Mesenchymal stem cell (in vitro differentiated cells and primary cell): ENCODE measurements around the gene ALOX15.

Experiments
- DNase-seq: peaks from one replicate; pipeline ENCODE4 v3.0.0-alpha.2; 2013
- H2AFZ ChIP-seq: one replicate; pipeline ENCODE4 v1.6.1; 2013; ENCODE audit warnings: low read depth, mild to moderate bottlenecking, control low read depth, inconsistent platforms, low read length, moderate library complexity
- H2AK5ac ChIP-seq: 2 replicates; pipeline ENCODE4 v1.6.1; 2013; ENCODE audit warnings: low read length, moderate library complexity, mild to moderate bottlenecking, inconsistent platforms; ENCODE audit not compliant: severe bottlenecking
- H2BK120ac ChIP-seq: one replicate; pipeline ENCODE4 v1.6.1; 2013; ENCODE audit warnings: low read depth, mild to moderate bottlenecking, inconsistent platforms, low read length, moderate library complexity
- H2BK12ac ChIP-seq, 2 experiments: one replicate each; pipeline ENCODE4 v1.6.1; 2013; ENCODE audit warnings: inconsistent platforms in 2 of 2, low read length in 2 of 2, mild to moderate bottlenecking in 2 of 2, moderate library complexity in 2 of 2, control low read depth in 1 of 2
- H2BK15ac ChIP-seq: one replicate; pipeline ENCODE4 v1.6.1; 2013; ENCODE audit warnings: mild to moderate bottlenecking, low read depth, inconsistent platforms; ENCODE audit not compliant: poor library complexity, severe bottlenecking
- H2BK5ac ChIP-seq: 2 replicates; pipeline ENCODE4 v1.6.1; 2013; ENCODE audit warnings: low read depth, mild to moderate bottlenecking, low read length, control low read depth, inconsistent platforms; ENCODE audit not compliant: poor library complexity, severe bottlenecking
- H3K14ac ChIP-seq, 2 experiments: one replicate each; pipeline ENCODE4 v1.6.1; 2013; ENCODE audit warnings: inconsistent platforms in 2 of 2, low read length in 2 of 2, control low read depth in 1 of 2, mild to moderate bottlenecking in 1 of 2, moderate library complexity in 1 of 2
- H3K18ac ChIP-seq, 2 experiments: one replicate each; pipeline ENCODE4 v1.6.1; 2013; ENCODE audit warnings: inconsistent platforms in 2 of 2, low read length in 2 of 2, control low read depth in 1 of 2, low read depth in 1 of 2, mild to moderate bottlenecking in 1 of 2
- H3K23ac ChIP-seq, 2 experiments: one replicate each; pipeline ENCODE4 v1.6.1; 2013; ENCODE audit warnings: inconsistent platforms in 2 of 2, low read length in 2 of 2, mild to moderate bottlenecking in 2 of 2, moderate library complexity in 2 of 2, control low read depth in 1 of 2
- H3K27ac ChIP-seq: 2 replicates; pipeline ENCODE4 v1.5.1; 2013; ENCODE audit warnings: mild to moderate bottlenecking, moderate library complexity, low read length, control low read depth, inconsistent platforms; ENCODE audit not compliant: poor library complexity, severe bottlenecking
- H3K27me3 ChIP-seq, 2 experiments: 2 replicates each; pipeline versions ENCODE4 v1.6.1 to v1.7.0; 2013; ENCODE audit warnings: low read length in 2 of 2, mild to moderate bottlenecking in 2 of 2, moderate library complexity in 2 of 2, control low read depth in 1 of 2, inconsistent platforms in 1 of 2; ENCODE audit not compliant: control insufficient read depth in 1 of 2, insufficient read depth in 1 of 2
- H3K36me3 ChIP-seq, 2 experiments: 2 replicates each; pipeline versions ENCODE4 v1.6.1 to v1.7.0; 2013; ENCODE audit warnings: low read length in 2 of 2, control low read depth in 1 of 2, inconsistent platforms in 1 of 2, low read depth in 1 of 2, mild to moderate bottlenecking in 1 of 2; ENCODE audit not compliant: insufficient read depth in 2 of 2, control insufficient read depth in 1 of 2
- H3K4ac ChIP-seq, 2 experiments: one replicate each; pipeline ENCODE4 v1.6.1; 2013; ENCODE audit warnings: inconsistent platforms in 2 of 2, low read length in 2 of 2, mild to moderate bottlenecking in 2 of 2, moderate library complexity in 2 of 2, control low read depth in 1 of 2, low read depth in 1 of 2
- H3K4me1 ChIP-seq: 2 replicates; pipeline ENCODE4 v1.6.1; 2013; ENCODE audit warnings: low read depth, low read length, control low read depth; ENCODE audit not compliant: control insufficient read depth, insufficient read depth
- H3K4me2 ChIP-seq: 2 replicates; pipeline ENCODE4 v1.6.1; 2013; ENCODE audit warnings: low read length, mild to moderate bottlenecking, inconsistent platforms; ENCODE audit not compliant: poor library complexity, severe bottlenecking
- H3K4me3 ChIP-seq, 2 experiments: 2 replicates each; pipeline versions ENCODE4 v1.5.1 to v1.7.0; 2013; ENCODE audit warnings: low read length in 2 of 2, mild to moderate bottlenecking in 2 of 2, control low read depth in 1 of 2, low read depth in 1 of 2; ENCODE audit not compliant: insufficient read depth in 1 of 2
- H3K79me1 ChIP-seq: replicated peaks from 2 replicates; pipeline ENCODE4 v1.6.1; 2013; ENCODE audit warnings: mild to moderate bottlenecking, control low read depth, low read length, inconsistent platforms; ENCODE audit not compliant: poor library complexity, severe bottlenecking
- H3K9ac ChIP-seq: 2 replicates; pipeline ENCODE4 v1.7.0; 2013; ENCODE audit warnings: mild to moderate bottlenecking, low read length, moderate library complexity
- H3K9me3 ChIP-seq: 2 replicates; pipeline ENCODE4 v1.7.0; 2013; ENCODE audit warnings: mild to moderate bottlenecking, low read length; ENCODE audit not compliant: control insufficient read depth
- H4K8ac ChIP-seq: one replicate; pipeline ENCODE4 v1.6.1; 2013; ENCODE audit warnings: inconsistent platforms, mild to moderate bottlenecking, low read length, moderate library complexity
- H4K91ac ChIP-seq: one replicate; pipeline ENCODE4 v1.6.1; 2013; ENCODE audit warnings: mild to moderate bottlenecking, low read length, inconsistent platforms
- WGBS: methylation state at CpG from one replicate; pipeline ENCODE4 v1.1.7; 2013; ENCODE audit warnings: mixed read lengths; 5-methylcytosine and 5-hydroxymethylcytosine counted together

The ALOX15 gene

DNA sequence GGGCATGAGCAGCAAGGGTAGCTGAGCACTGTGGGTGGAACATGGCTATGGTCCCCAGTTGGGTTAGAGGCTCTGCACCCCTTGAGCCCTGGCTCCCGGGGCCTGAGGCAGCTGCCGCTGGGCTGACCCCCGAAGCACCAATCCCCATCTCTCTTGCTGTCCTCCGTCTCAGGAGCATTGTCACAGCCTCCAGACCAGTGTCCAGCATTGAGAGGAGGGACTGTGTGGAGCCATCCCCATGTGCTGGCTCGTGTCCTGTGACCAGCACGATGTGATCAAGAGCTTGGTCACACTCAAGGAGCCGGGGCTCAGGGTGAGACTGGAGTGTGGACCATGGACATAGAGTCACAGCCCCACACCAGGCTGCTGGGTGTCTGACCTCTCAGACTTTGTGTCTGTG lies 54.3 kb downstream of the ALOX15 start:
- DNase-seq: no peak
- H3K14ac ChIP-seq: peak overlapping the region in 1 of 2 experiments; percentile 2
- H3K23ac ChIP-seq: no peak overlapping the region
- no peak overlapping the region for H3K18ac ChIP-seq
- peak overlapping the region in 1 of 2 experiments; percentile 64 for H2BK12ac ChIP-seq
- H3K27ac ChIP-seq: no peak overlapping the region
- no peak overlapping the region for H3K4ac ChIP-seq
- no peak overlapping the region for H2BK15ac ChIP-seq
- no peak overlapping the region for H4K8ac ChIP-seq
- H3K9me3 ChIP-seq: no peaks in the 10 kb centered on the region
- no peaks in the 10 kb centered on the region for H3K36me3 ChIP-seq
- no peak overlapping the region for H2BK5ac ChIP-seq
- no peak overlapping the region for H3K4me3 ChIP-seq
- no peak overlapping the region for H2AFZ ChIP-seq
- no peak overlapping the region for H2AK5ac ChIP-seq
- no peaks in the 10 kb centered on the region for H3K79me1 ChIP-seq
- no peak overlapping the region for H4K91ac ChIP-seq
- no peak overlapping the region for H2BK120ac ChIP-seq
- no peak overlapping the region for H3K4me2 ChIP-seq
- H3K4me1 ChIP-seq: peaks cover 36% of the 10 kb centered on the region
- H3K9ac ChIP-seq: no peak overlapping the region
- 84% methylated on average over 7 of the region's 7 CpGs for WGBS
- peaks cover 66 to 84% of the 10 kb centered on the region in 2 experiments for H3K27me3 ChIP-seq

DNA sequence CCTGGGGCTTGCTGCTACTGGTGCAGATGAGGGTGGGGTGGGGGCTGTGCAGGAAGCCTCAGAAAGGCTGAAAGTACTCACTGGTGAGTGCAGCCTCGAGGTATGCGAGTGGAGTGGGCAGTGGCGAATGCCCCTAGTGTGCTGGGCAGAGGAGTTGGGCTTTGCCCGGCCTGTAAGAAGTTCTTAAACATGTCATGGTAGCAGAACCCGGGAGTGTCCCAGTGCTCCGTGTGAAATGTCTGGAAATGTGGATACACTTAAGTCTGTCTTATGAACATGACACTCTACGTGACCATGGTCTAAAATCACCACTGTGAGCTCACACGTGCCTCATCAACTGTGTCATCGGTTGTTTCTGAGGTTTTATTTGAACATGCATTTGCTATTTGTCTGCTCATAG lies 55.4 kb downstream of the ALOX15 start:
- Histone ChIP-seq H3K79me1 (no peaks in the 10 kb centered on the region), H2AK5ac (no peak overlapping the region), H3K18ac (no peak overlapping the region), H2AFZ (no peak overlapping the region), H3K4me1 (peaks cover 33% of the 10 kb centered on the region), H2BK12ac (no peak overlapping the region), H4K8ac (no peak overlapping the region), H2BK15ac (no peak overlapping the region), H3K9me3 (no peaks in the 10 kb centered on the region), H3K23ac (peak overlapping the region in 1 of 2 experiments; percentile 27), H3K4ac (no peak overlapping the region), H3K4me3 (no peak overlapping the region), H3K9ac (no peak overlapping the region), H3K27ac (no peak overlapping the region), H2BK120ac (no peak overlapping the region), H3K27me3 (peaks cover 66 to 86% of the 10 kb centered on the region in 2 experiments), H3K4me2 (no peak overlapping the region), H3K36me3 (no peaks in the 10 kb centered on the region), H2BK5ac (no peak overlapping the region), H4K91ac (no peak overlapping the region), H3K14ac (no peak overlapping the region)
- no peak for DNase-seq
- 83% methylated on average over 9 of the region's 9 CpGs for WGBS

DNA sequence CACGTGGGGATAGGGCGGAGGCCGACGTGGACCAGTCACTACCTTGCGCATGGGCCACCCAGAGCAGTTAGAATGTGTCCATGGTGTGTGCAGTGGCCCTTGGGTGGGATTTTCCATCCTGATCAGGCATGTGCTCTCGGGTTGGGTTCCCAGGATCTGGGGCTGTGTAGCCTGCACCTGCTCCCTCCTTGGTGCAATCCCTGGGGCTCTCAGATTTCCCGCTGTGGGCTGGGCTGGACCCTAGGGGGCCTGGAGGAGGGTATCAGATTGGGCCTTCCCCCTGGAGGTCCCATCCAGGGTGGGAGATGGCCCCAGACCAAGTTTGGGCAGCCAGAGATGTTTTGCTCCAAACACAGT lies 55.9 kb downstream of the ALOX15 start:
- 85% methylated on average over 7 of the region's 7 CpGs for WGBS
- no peak overlapping the region for H2BK12ac ChIP-seq
- peaks cover 33% of the 10 kb centered on the region for H3K4me1 ChIP-seq
- no peak overlapping the region for H2AK5ac ChIP-seq
- no peak overlapping the region for H2AFZ ChIP-seq
- H3K9ac ChIP-seq: no peak overlapping the region
- H2BK15ac ChIP-seq: no peak overlapping the region
- H4K91ac ChIP-seq: no peak overlapping the region
- H3K27me3 ChIP-seq: peaks cover 64 to 84% of the 10 kb centered on the region in 2 experiments
- H3K9me3 ChIP-seq: no peaks in the 10 kb centered on the region
- no peak for DNase-seq
- no peaks in the 10 kb centered on the region for H3K36me3 ChIP-seq
- H3K79me1 ChIP-seq: no peaks in the 10 kb centered on the region
- H3K27ac ChIP-seq: no peak overlapping the region
- H3K14ac ChIP-seq: no peak overlapping the region
- H3K4me2 ChIP-seq: peak overlapping the region; percentile 88
- H3K23ac ChIP-seq: no peak overlapping the region
- no peak overlapping the region for H3K4ac ChIP-seq
- H3K4me3 ChIP-seq: no peak overlapping the region
- H3K18ac ChIP-seq: no peak overlapping the region
- no peak overlapping the region for H2BK5ac ChIP-seq
- H2BK120ac ChIP-seq: no peak overlapping the region
- no peak overlapping the region for H4K8ac ChIP-seq

DNA sequence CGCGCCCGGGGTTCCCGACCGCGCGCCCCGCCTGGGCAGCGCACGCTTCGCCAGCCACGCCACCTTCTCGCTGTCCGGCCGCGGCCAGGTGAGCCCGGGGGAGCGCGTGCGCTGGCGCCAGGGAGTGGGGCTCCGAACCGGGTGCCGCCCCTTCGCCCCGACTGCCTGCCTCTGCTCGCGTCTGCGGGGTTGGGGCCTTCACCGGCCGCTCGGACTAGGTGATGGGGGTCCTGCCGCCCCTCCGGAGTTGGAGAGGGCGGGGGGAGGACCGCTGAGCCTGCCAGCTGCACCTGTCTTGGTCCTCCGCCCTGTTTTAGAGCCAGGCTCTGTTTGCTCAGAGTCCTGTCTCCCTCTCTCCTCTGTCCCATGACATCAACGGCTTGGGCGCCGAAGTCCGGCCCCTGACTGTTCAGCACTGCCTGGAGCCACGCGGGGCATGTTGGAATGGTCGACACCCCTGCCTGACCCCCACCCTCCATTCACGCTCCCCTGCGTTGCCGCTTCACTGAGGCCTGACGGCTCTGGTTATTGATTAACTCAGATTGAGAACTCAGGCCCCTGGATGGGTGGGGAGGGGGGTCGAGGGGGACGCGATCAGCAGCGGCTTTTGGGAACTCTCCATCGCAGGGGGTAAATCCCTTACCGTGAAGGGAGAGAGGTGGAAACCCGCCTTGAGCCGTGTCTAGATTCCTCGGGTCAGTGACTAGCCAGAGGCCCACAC lies 56.4 kb downstream of the ALOX15 start:
- no peak overlapping the region for H3K4ac ChIP-seq
- DNase-seq: no peak
- peak overlapping the region; percentile 88 for H3K4me2 ChIP-seq
- no peak overlapping the region for H3K27ac ChIP-seq
- no peak overlapping the region for H2AK5ac ChIP-seq
- no peak overlapping the region for H2BK5ac ChIP-seq
- peak overlapping the region in 1 of 2 experiments; percentile 60 for H3K4me3 ChIP-seq
- H2BK12ac ChIP-seq: no peak overlapping the region
- no peak overlapping the region for H3K23ac ChIP-seq
- peaks cover 62 to 84% of the 10 kb centered on the region in 2 experiments for H3K27me3 ChIP-seq
- no peak overlapping the region for H3K9ac ChIP-seq
- WGBS: 21% methylated on average over 37 of the region's 57 CpGs
- no peaks in the 10 kb centered on the region for H3K9me3 ChIP-seq
- no peak overlapping the region for H4K8ac ChIP-seq
- no peak overlapping the region for H3K18ac ChIP-seq
- H3K79me1 ChIP-seq: no peaks in the 10 kb centered on the region
- H2BK120ac ChIP-seq: no peak overlapping the region
- no peak overlapping the region for H4K91ac ChIP-seq
- no peak overlapping the region for H2AFZ ChIP-seq
- no peak overlapping the region for H3K14ac ChIP-seq
- H3K4me1 ChIP-seq: peaks cover 33% of the 10 kb centered on the region
- H2BK15ac ChIP-seq: no peak overlapping the region
- H3K36me3 ChIP-seq: no peaks in the 10 kb centered on the region
